Subcutaneous adipose tissue (tissue), 4 donors: ENCODE results near the gene HAVCR1. TPM values are rescaled to one million over a fixed set of nuclear protein-coding genes. Genes with fewer than 3 reads are reported as not detected.

Source experiments
- total RNA-seq, 4 donors: library from RNA; depleted of rRNA; stranded (reverse); fragments of >200 nt; gene quantifications; one replicate each; pipeline ENCODE4 v1.1.0, GENCODE V29; 2016
- TF ChIP-seq, protein P1 (sequence below): fragments of 450-650 bp; IDR thresholded peaks from one replicate; pipeline ENCODE4 v1.5.1; 2016; ENCODE audit warnings: low read depth, mild to moderate bottlenecking, control low read depth, antibody characterized with exemption, moderate library complexity

The HAVCR1 gene
- 1 to 10 TPM in 2 of 4 donors, under 1 TPM in 1, not detected in 1; 0.88 to 1.9 (median 1.1) TPM for total RNA-seq

DNA sequence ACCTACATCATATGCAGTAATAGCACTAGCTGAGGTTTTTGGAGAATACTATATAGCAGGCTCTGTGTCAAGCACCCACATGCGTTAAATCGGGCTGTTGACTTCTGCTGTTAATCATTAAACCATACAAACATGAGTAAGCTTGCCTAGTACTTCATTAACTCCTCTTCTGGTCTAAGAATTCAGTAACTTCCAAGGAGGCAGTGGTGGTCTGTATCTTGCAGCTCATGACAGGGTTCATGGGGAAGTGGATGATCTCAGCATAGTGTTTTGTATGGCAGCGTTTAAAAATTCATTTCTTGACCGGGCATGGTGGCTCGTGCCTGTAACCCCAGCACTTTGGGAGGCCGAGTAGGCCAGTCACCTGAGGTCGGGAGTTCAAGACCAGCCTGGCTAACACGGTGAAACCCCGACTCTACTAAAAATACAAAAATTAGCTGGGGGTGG is at the start of gene HAVCR1:
TSS of gene HAVCR1 (minus strand) at position 24 of the 447 bp plus-strand sequence. CDS start 1,173 bp downstream, outside the sequence.
- TF ChIP-seq, protein P1, sequence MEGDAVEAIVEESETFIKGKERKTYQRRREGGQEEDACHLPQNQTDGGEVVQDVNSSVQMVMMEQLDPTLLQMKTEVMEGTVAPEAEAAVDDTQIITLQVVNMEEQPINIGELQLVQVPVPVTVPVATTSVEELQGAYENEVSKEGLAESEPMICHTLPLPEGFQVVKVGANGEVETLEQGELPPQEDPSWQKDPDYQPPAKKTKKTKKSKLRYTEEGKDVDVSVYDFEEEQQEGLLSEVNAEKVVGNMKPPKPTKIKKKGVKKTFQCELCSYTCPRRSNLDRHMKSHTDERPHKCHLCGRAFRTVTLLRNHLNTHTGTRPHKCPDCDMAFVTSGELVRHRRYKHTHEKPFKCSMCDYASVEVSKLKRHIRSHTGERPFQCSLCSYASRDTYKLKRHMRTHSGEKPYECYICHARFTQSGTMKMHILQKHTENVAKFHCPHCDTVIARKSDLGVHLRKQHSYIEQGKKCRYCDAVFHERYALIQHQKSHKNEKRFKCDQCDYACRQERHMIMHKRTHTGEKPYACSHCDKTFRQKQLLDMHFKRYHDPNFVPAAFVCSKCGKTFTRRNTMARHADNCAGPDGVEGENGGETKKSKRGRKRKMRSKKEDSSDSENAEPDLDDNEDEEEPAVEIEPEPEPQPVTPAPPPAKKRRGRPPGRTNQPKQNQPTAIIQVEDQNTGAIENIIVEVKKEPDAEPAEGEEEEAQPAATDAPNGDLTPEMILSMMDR, result no peak

DNA sequence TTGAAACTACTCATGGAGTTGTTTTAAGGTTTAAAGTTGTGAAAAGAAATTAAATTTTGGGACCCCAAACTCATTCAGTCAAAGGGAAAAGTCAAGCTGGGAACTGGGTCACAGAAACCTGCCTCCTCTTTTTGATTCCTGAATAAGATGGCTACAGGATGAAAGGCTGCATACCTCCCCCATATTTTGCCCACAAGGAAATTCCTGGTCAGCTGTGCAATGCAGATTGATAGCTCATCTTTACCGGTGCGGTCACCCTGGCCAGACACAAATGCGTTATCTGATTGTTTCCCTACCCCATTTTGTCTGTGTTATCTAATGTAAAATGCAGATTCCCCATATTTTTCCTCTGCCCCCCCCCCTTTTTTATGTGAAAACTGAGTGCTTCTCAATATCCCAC is 48.6 kb upstream of the HAVCR1 start:
- TF ChIP-seq, protein P1, result no peak

DNA sequence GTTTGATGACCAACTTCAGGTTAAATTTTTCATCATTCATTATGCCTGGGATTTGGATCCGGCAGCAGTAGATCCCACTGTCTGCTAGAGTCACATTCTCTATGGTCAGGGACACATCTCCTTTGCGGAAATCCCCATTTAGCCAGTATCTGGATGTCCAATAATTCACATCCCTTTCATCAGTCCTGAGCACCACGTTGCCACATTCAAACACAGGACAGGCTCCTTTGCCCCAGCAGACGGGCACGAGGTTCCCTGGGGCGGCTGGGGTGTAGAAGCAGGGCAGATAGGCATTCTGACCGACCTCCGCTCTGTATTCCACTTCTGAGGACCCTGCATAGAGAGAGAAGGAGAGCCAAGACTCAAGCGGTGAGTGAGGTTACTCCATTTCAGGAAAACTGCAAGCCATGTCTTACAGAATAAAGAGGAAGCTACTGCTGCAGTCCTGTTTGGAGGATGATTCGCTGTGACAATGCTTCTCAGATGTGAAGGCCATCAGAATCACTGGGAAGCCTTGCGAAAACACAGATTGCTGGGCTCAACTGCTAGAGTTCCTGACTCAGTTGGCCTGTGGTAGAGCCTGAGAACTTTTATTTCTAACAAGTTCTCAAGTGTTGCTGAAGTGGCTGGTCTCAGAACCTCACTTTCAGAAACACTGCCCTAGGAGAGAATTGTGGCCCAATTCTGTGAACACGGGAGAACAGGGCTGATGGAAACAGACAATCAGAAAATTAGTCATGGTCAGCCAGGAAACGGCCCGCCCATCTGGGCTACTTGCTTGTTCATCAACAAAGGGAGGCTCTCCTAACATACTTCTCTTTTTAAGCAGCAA is 47.9 kb upstream of the HAVCR1 start:
- TF ChIP-seq, protein P1, result no peak

DNA sequence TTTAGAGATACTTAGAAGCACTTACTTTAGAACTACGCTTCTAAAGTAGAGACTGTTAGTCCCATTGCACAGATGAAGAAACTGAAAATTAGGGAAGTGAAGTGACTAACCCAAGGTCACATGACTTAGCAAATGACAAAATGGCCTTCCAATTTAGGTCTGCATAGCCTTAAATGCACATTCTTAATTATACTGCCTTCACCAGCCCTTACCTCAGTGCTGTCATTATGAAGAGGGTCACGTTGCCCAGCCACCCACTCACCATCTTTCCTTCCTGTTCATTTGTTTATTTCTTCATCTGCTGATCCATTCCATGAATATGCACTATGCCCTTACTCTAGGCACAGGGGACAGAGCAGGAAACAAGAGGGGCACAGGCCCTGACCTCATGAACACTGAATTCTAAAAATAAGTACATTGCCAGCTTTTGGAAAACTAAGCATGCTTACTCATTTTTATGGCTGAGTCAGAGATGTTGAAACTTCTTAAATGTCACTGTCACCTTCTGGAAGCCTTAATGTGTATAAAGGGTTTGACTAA is 41.3 kb upstream of the HAVCR1 start:
- TF ChIP-seq, protein P1, result no peak

DNA sequence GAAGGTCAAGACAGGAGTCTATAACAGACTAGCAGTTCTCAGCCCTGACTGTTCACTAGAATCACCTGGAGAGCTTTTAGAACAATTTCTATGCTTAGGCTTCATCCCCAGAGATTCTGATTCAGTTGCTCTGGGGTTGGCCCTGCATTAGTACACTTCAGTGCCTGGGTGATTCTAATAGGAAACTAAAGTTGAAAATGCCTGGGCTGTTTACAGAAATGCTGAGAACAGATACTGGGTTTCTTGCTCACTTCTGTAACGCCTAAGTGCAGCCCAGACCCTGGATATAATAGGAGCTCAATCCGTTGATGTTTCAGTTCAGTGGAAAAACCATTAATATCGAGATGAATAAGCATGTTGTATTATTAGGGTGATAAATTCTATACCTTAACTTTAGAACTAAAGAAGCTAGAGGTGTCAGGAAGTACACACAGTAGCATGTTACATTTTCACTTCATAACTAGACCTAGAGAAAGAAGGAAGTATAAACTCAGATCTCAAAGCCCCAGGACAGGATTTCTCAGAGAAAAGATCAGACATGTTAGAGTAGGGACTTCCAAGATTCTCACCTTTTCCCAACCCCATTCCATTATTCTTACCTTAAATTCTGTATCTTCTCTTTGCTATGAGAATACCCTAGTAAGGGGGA is 29.6 kb upstream of the HAVCR1 start:
- TF ChIP-seq, protein P1, result no peak

DNA sequence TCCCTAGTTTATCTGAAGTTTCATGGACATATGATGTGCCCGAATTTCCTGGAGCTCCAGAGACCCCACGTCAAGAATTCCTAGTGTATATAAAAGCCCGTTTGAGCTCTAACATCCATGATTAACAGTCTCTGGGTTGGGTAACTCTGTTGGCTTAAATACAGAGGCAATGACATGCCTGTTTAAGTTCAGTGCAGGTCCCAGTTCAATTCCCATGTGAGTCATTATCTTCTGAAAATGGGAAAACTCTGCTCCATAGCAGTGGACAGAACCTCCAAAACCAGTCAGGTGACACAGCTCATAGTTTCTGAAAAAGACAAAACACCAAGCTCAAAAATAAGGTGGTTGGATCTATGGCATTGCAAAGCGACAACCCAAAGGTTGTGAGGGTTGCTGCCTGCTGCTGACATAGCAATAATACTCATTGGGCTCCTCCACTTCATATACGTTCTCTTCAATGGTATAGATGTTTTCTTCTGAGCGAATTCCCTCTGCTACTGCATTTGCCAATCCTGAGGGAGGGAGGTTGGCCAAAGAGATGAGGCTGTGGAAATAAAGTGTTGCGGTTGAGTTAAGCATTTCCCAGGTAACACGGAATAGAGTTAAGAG is 27.9 kb upstream of the HAVCR1 start:
- TF ChIP-seq, protein P1, result no peak

DNA sequence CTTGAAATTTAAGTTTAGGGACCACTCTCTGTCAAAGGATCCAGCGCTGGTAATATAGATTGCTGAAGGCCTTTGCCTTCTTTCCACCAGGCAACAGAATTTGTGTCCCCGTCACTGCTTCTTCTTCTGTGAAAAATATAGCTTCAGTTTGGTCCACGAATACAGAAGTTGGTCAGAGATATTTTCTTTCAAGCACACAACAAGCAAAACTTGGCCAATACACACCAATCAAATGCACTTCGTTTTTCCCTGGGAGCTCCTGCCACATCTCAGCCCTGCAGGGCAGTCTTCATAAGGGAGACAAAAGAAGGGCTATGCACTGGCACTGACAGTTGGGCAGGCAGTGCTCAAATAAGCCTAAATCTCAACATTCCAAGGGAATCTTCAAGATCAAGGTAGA is 27.0 kb upstream of the HAVCR1 start:
- TF ChIP-seq, protein P1, result no peak
